Adrenal gland (tissue), 12 donors: ENCODE measurements around the gene PIGQ. TPM values are rescaled to one million over a fixed set of nuclear protein-coding genes. Genes with fewer than 3 reads are reported as not detected.

Source experiments
- DNase-seq, 7 donors: peaks; one replicate each; pipeline ENCODE4 v3.0.0-alpha.2; 2019 to 2020
- H3K27ac ChIP-seq, 5 donors: fragments of 200-600 bp; sonication (generic) in 4 of 5; 1 replicate in 3 of 5; 2 replicates in 2 of 5; pipeline versions ENCODE4 v1.5.1 to v1.8.0; 2016 to 2020; ENCODE audit warnings: mild to moderate bottlenecking in 1 of 5
- H3K27me3 ChIP-seq: fragments of 200-600 bp; 2 replicates; pipeline ENCODE4 v1.8.0; 2021
- H3K36me3 ChIP-seq, 2 donors: fragments of 200-600 bp; replicated peaks in 1 of 2; 1 replicate in 1 of 2; 2 replicates in 1 of 2; pipeline versions ENCODE4 v1.5.1 to v1.8.0; 2018 to 2022
- H3K4me1 ChIP-seq, 2 donors: fragments of 200-600 bp; replicated peaks in 1 of 2; 1 replicate in 1 of 2; 2 replicates in 1 of 2; pipeline versions ENCODE4 v1.5.1 to v1.8.0; 2018 to 2021
- H3K4me3 ChIP-seq, 4 donors: fragments of 200-600 bp; sonication (generic) in 3 of 4; one replicate each; pipeline ENCODE4 v1.5.1; 2016 to 2018
- H3K9me3 ChIP-seq, 3 donors: fragments of 200-600 bp; sonication (generic) in 1 of 3; replicated peaks in 1 of 3; 1 replicate in 2 of 3; 2 replicates in 1 of 3; pipeline versions ENCODE4 v1.5.1 to v1.8.0; 2016 to 2021
- CTCF ChIP-seq, 6 experiments: fragments of 450-650 bp in 4 of 6; fragments of 200-600 bp in 2 of 6; sonication (generic) in 1 of 6; IDR thresholded peaks; 1 replicate in 5 of 6; 2 replicates in 1 of 6; pipeline versions ENCODE4 v1.5.1 to v1.8.0; 2016 to 2021; ENCODE audit warnings: antibody characterized with exemption in 6 of 6, mild to moderate bottlenecking in 2 of 6, moderate library complexity in 1 of 6
- POLR2A ChIP-seq, 2 donors: fragments of 450-650 bp; IDR thresholded peaks; one replicate each; pipeline ENCODE4 v1.6.1; 2017; ENCODE audit warnings: antibody characterized with exemption in 2 of 2, mild to moderate bottlenecking in 2 of 2, moderate library complexity in 1 of 2
- WGBS, 4 donors: extraction: QIAGEN DNeasy Blood & Tissue Kit in 2 of 4; methylation state at CpG; one replicate each; pipeline versions ENCODE4 v1.1.5 to v1.1.7; 2013 to 2017; 5-methylcytosine and 5-hydroxymethylcytosine counted together
- intact Hi-C, 2 donors: fragments of 100-400 bp; cut with DNase I; formaldehyde crosslinking; loops; one replicate each; pipeline versions ENCODE4 v1.14.1 to v1.15.0; 2022 to 2023
- polyA plus RNA-seq, 3 donors: library from polyadenylated mRNA; stranded (reverse); fragments of 200-250 nt in 2 of 3; fragments of 350-450 nt in 1 of 3; fragmentation: Illumina TruSeq in 1 of 3; extraction: RNeasy Lipid Tissue Mini Kit (QIAGEN cat#74804) in 1 of 3; gene quantifications; one replicate each; pipeline ENCODE4 v1.2.3, GENCODE V29; 2013 to 2014
- total RNA-seq, 9 donors: library from RNA; depleted of rRNA in 4 of 9; stranded (reverse); fragments of >200 nt in 4 of 9; fragments of 120-200 nt in 1 of 9; fragmentation: NEBNext Ultra II Directional in 1 of 9; extraction: Animal tissue kit (Norgen Biotek cat#: 25700) in 1 of 9; gene quantifications; one replicate each; pipeline versions ENCODE4 v1.1.0 to v1.2.4, GENCODE V29; 2013 to 2023
- donor health status: healthy with polysubstance abuse.
- donor health status: Bipolar disorder and iron deficiency.
- donor health status: DM: yes; HTN: yes; CAD: no.
- donor health status: DM: no; HTN: no; CAD: no.
- donor health status: DM: no; HTN: no; CAD: no.
- donor health status: DM: yes; HTN: yes; CAD: no.

The PIGQ gene
- total and polyA plus RNA-seq, 12 donors, result 12.7 to 317 (median 81.0) TPM

- Histone ChIP-seq H3K27me3 (no peaks in the 10 kb centered on the region), H3K27ac (no peak overlapping the region), H3K4me3 (no peak overlapping the region), H3K36me3 (peaks cover 0 to 21% of the 10 kb centered on the region in 2 donors), H3K9me3 (no peaks in the 10 kb centered on the region), H3K4me1 (peaks cover 0 to under 1% of the 10 kb centered on the region in 2 donors)
- intact Hi-C loops, result loop anchor here in 1 of 2 donors (5.0 kb wide), 1 partner anchor 79 kb away; no protein-coding TSS in a partner anchor
- no peak for DNase-seq
- WGBS, 4 donors, result 75 to 90% (median 83%) methylated on average over 6 to 24 of the region's 24 CpGs
- no peak for TF ChIP-seq CTCF (IDR thresholded peaks at IDR 0.05)
Observed at GRCh38 chr16:578232-578869, 8.6 kb downstream of the PIGQ start.

- DNase-seq, result peak; percentile 73 to 88 (median 83)
- Histone ChIP-seq H3K4me1 (no peaks in the 10 kb centered on the region), H3K9me3 (no peaks in the 10 kb centered on the region), H3K36me3 (peaks cover 0 to 21% of the 10 kb centered on the region in 2 donors), H3K27me3 (no peaks in the 10 kb centered on the region), H3K4me3 (no peak overlapping the region), H3K27ac (no peak overlapping the region)
- intact Hi-C loops, result loop anchor here in 1 of 2 donors (5.0 kb wide), 1 partner anchor 78 kb away; no protein-coding TSS in a partner anchor
- 15 to 53% (median 37%) methylated on average over 3 to 34 of the region's 34 CpGs for WGBS, 4 donors
- TF ChIP-seq POLR2A (IDR thresholded peaks at IDR 0.05) (no peak), CTCF (IDR thresholded peaks at IDR 0.05) (peak; percentile 71 to 95 (median 86))
Observed at GRCh38 chr16:578870-579405, 9.2 kb downstream of the PIGQ start.

- Histone ChIP-seq H3K4me3 (no peak overlapping the region), H3K36me3 (peaks cover 0 to 9% of the 10 kb centered on the region in 2 donors), H3K27ac (no peak overlapping the region), H3K4me1 (no peaks in the 10 kb centered on the region), H3K9me3 (no peaks in the 10 kb centered on the region), H3K27me3 (no peaks in the 10 kb centered on the region)
- intact Hi-C loops, result loop anchor here (5.0 kb wide), 2 partner anchors 38 to 87 kb away; partner anchors contain the start of gene RHOT2 (in 1 of the 2)
- DNase-seq, result no peak
- WGBS, 4 donors, result 84 to 95% (median 93%) methylated on average over 6 to 27 of the region's 27 CpGs
- TF ChIP-seq POLR2A (IDR thresholded peaks at IDR 0.05) (no peak), CTCF (IDR thresholded peaks at IDR 0.05) (no peak)
Observed at GRCh38 chr16:580141-580945, 10.6 kb downstream of the PIGQ start.

- H3K27ac ChIP-seq, result no peak overlapping the region
- no peaks in the 10 kb centered on the region for H3K4me1 ChIP-seq
- WGBS, 4 donors, result 93 to 97% (median 96%) methylated on average over 10 to 19 of the region's 19 CpGs
- DNase-seq, result no peak
- H3K9me3 ChIP-seq, result no peaks in the 10 kb centered on the region
- intact Hi-C loops, result loop anchor here (5.0 kb wide), 2 partner anchors 39 to 86 kb away; partner anchors contain the start of gene RHOT2 (in 1 of the 2)
- no peaks in the 10 kb centered on the region for H3K27me3 ChIP-seq
- peaks cover 0 to 2% of the 10 kb centered on the region in 2 donors for H3K36me3 ChIP-seq
- H3K4me3 ChIP-seq, result no peak overlapping the region
- TF ChIP-seq POLR2A (IDR thresholded peaks at IDR 0.05), result no peak
Observed at GRCh38 chr16:580946-581498, 11.3 kb downstream of the PIGQ start.
